ENCODE measurements around the gene OR5H6. TPM values are rescaled to one million over a fixed set of nuclear protein-coding genes. Genes with fewer than 3 reads are reported as not detected.

OR5H6 gene
- polyA plus RNA-seq, 1 donor from 2014 or later = not detected

- H3K79me2 ChIP-seq (replicated peaks; ENCODE audit: insufficient read depth, low read length) = no peaks in the 10 kb centered on the region
- no peaks in the 10 kb centered on the region for H3F3A ChIP-seq (ENCODE audit: insufficient read depth, low read length, poor library complexity, severe bottlenecking)
- H3K4me3 ChIP-seq (ENCODE audit: low read length) = no peak overlapping the region
- TF ChIP-seq TAF1 (IDR thresholded peaks at IDR 0.05; ENCODE audit: low read depth) (no peak), EP300 (conservative IDR thresholded peaks at IDR 0.05; ENCODE audit: poor library complexity, severe bottlenecking) (no peak), CTCF (IDR thresholded peaks at IDR 0.05; ENCODE audit: poor library complexity, severe bottlenecking) (no peak)
- no peaks in the 10 kb centered on the region for H3K9me3 ChIP-seq (ENCODE audit: low read length)
- no peak overlapping the region for H2AFZ ChIP-seq (ENCODE audit: low read depth, low read length)
- no peak overlapping the region for H3K9ac ChIP-seq (ENCODE audit: low read length)
- H3K4me2 ChIP-seq (ENCODE audit: low read length) = no peak overlapping the region
- no peaks in the 10 kb centered on the region for H4K20me1 ChIP-seq (ENCODE audit: insufficient read depth)
- H3K27ac ChIP-seq (ENCODE audit: low read length) = no peak overlapping the region
- H3K36me3 ChIP-seq (ENCODE audit: insufficient read depth, low read length) = no peaks in the 10 kb centered on the region
- no peaks in the 10 kb centered on the region for H3K27me3 ChIP-seq (ENCODE audit: insufficient read depth, low read depth, low read length)
- H3K9me2 ChIP-seq (ENCODE audit: insufficient read depth, low read length) = no peaks in the 10 kb centered on the region
These were observed 30.6 kb upstream of the OR5H6 start for GRCh38 chr3:98233468-98233867.

GRCh38 chr3:98240131-98240530 lies 23.9 kb upstream of the OR5H6 start:
- H3K9me2 ChIP-seq (ENCODE audit: insufficient read depth, low read length) = no peaks in the 10 kb centered on the region
- H2AFZ ChIP-seq (ENCODE audit: low read depth, low read length) = no peak overlapping the region
- no peak overlapping the region for H3K4me3 ChIP-seq (ENCODE audit: low read length)
- H4K20me1 ChIP-seq (ENCODE audit: insufficient read depth) = no peaks in the 10 kb centered on the region
- H3K27me3 ChIP-seq (ENCODE audit: insufficient read depth, low read depth, low read length) = no peaks in the 10 kb centered on the region
- no peak overlapping the region for H3K4me2 ChIP-seq (ENCODE audit: low read length)
- TF ChIP-seq EZH2 (IDR thresholded peaks at IDR 0.05; ENCODE audit: borderline replicate concordance, insufficient read depth, low read length, poor library complexity, severe bottlenecking) = no peak
- TF ChIP-seq TAF1 (IDR thresholded peaks at IDR 0.05; ENCODE audit: low read depth) = no peak
- no peak for TF ChIP-seq EP300 (conservative IDR thresholded peaks at IDR 0.05; ENCODE audit: poor library complexity, severe bottlenecking)
- TF ChIP-seq MXI1 (conservative IDR thresholded peaks at IDR 0.05; ENCODE audit: poor library complexity, severe bottlenecking) = no peak
- no peak for TF ChIP-seq POLR2AphosphoS5 (IDR thresholded peaks at IDR 0.05)
- no peaks in the 10 kb centered on the region for H3F3A ChIP-seq (ENCODE audit: insufficient read depth, low read length, poor library complexity, severe bottlenecking)
- no peak overlapping the region for H3K9ac ChIP-seq (ENCODE audit: low read length)
- no peaks in the 10 kb centered on the region for H3K36me3 ChIP-seq (ENCODE audit: insufficient read depth, low read length)
- no peaks in the 10 kb centered on the region for H3K9me3 ChIP-seq (ENCODE audit: low read length)
- no peaks in the 10 kb centered on the region for H3K79me2 ChIP-seq (replicated peaks; ENCODE audit: insufficient read depth, low read length)
- H3K27ac ChIP-seq (ENCODE audit: low read length) = no peak overlapping the region

- Histone ChIP-seq H4K20me1 (ENCODE audit: insufficient read depth) (no peaks in the 10 kb centered on the region), H3K4me3 (ENCODE audit: low read length) (no peak overlapping the region), H3K9me2 (ENCODE audit: insufficient read depth, low read length) (no peaks in the 10 kb centered on the region), H3K79me2 (replicated peaks; ENCODE audit: insufficient read depth, low read length) (no peaks in the 10 kb centered on the region), H3K27me3 (ENCODE audit: insufficient read depth, low read depth, low read length) (no peaks in the 10 kb centered on the region), H3K36me3 (ENCODE audit: insufficient read depth, low read length) (no peaks in the 10 kb centered on the region), H3K9ac (ENCODE audit: low read length) (no peak overlapping the region), H3F3A (ENCODE audit: insufficient read depth, low read length, poor library complexity, severe bottlenecking) (no peaks in the 10 kb centered on the region), H3K4me2 (ENCODE audit: low read length) (no peak overlapping the region), H3K27ac (ENCODE audit: low read length) (no peak overlapping the region), H2AFZ (ENCODE audit: low read depth, low read length) (no peak overlapping the region), H3K9me3 (ENCODE audit: low read length) (no peaks in the 10 kb centered on the region)
- TF ChIP-seq POLR2AphosphoS5 (IDR thresholded peaks at IDR 0.05) (no peak), EZH2 (IDR thresholded peaks at IDR 0.05; ENCODE audit: borderline replicate concordance, insufficient read depth, low read length, poor library complexity, severe bottlenecking) (no peak), MXI1 (conservative IDR thresholded peaks at IDR 0.05; ENCODE audit: poor library complexity, severe bottlenecking) (no peak), EP300 (conservative IDR thresholded peaks at IDR 0.05; ENCODE audit: poor library complexity, severe bottlenecking) (no peak), REST (IDR thresholded peaks at IDR 0.05; ENCODE audit: borderline replicate concordance) (no peak), RAD21 (conservative IDR thresholded peaks at IDR 0.05) (no peak), SMC3 (conservative IDR thresholded peaks at IDR 0.05; ENCODE audit: poor library complexity) (no peak), TAF1 (IDR thresholded peaks at IDR 0.05; ENCODE audit: low read depth) (no peak), CTCF (IDR thresholded peaks at IDR 0.05; ENCODE audit: poor library complexity, severe bottlenecking) (no peak)
These were observed 21.9 kb upstream of the OR5H6 start for GRCh38 chr3:98242155-98242554.

Measured in neural cell (in vitro differentiated cells).